Amniotic stem cell (primary cell): ENCODE data around the gene PAK6.

Experiments
- DNase-seq: peaks from one replicate; lab custom pipeline; 2025; lab: John Stamatoyannopoulos, UW

Gene PAK6

DNA sequence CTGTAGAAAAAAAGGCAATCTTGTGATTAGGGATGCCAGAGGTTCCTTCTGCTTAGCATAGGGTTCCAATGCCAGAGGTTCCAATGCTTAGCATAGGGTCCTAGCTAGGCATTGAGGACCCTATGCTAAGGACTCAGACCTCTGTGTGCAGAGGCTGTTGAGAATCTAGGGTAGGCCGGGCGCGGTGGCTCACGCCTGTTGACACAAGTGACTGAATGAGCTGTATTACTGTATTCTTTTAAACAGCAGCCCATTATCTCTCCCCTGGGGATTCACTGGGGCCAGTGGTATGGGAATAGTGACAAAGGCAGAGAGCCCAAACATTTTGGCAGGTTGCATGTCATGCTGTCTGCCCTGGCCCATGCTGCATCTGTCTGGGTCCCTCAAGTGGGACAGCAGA, 16.2 kb downstream of the PAK6 start:
- no peak for DNase-seq

DNA sequence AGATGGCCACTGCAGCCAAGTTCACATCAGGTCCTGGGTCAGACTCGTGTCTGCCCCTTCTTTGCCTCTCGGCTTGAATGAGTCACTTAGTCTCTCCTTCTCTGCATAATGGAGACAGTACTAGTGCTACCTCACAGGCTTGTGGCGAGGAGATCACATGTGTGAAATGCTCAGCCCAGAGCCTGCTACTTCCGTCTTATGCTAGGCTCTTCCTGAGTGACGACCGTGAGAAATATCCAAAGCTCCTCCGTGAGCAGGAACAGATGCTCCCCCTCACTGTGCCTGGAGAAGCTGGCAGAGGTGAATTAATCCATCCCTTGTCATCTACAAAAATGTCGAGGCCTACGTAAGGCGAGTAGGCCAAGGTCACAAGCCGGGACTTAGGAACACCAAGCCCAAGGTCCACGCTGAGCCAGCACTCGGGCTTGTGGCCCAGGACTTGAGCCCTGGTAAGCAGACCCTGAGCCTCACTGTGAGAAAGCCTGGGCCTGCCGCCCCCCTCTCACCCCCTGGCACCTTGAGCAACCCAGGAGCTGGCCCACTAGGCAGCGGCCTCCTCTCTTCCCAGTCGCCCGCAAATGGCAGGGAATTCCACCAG, 17.9 kb downstream of the PAK6 start:
- DNase-seq, result no peak

DNA sequence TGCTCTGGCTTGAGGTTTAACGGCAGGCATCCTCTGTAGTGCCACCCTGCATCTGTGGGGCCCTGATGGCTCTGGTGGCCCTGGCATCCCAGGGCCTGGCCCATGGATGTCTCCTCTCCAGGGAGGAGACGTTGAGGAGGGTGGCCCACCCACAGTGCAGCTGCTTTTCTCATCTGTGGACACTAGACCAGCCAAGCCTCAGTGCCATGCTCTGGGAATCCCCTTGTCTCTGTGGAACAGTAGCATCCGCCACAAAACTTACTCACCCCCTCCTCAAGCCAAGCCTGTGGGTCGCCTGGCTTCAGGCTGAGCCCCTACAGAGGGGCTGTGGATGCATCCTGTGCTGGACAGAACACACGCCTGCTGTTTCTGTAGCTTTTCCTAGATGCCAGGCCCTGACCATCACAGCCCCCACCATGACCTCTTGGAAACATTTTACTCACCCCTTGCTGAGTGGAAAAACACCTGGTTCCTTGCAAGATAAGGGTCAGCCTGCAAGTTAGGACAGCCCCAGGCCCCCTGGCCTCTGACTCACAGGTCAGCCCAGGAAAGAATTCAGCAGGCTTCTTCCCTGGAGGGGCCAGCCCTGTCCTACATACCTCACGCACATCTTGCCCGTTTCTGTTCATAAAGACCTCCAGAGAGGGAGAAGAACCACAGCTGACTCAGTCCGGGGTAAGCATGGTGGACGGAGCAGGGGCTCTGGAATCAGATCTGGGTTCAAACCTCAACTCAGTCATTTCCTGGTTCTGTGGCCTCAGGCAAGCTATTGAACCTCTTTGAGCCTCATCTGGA, 19.0 kb downstream of the PAK6 start:
- DNase-seq, result no peak

DNA sequence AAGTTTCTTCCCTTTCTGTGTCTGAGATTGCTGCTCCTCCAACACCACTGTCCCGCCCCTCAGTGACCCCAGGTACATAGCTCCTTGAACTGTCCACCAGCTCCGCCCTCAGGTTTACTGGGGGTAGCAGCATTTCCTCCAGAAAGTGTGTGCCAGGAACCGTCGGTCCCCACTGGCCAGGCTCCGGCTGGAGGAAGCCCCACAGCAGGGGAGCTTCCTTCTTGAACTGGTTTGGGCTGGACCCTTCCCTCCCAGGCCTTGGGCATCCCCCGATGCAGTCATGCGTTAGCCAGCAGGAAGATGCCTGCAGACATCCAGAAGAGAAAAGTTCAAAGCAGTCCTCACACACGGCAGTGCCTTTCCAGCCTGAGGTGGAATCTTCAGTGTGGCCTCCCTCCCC, 19.7 kb downstream of the PAK6 start:
- DNase-seq, result no peak

DNA sequence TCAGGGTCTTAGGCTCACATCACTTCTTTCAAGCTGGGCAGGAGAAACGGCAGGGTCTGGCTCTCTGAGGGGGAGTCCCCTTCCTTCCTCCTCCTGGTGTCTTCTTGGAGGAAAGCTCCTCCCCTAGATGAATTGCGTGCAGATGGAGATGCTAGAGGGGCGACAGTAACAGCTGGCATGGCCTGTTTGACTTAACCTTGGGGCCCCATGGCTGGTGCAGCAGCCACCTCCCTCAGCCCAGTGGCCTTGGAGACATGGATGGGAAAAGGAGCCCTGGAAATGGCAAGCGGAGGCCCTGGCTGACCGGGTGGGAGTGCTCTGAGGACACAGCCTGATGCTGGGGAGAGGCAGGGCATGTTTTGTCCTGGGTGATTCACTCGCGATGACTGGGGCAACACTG, 20.2 kb downstream of the PAK6 start:
- DNase-seq, result no peak

DNA sequence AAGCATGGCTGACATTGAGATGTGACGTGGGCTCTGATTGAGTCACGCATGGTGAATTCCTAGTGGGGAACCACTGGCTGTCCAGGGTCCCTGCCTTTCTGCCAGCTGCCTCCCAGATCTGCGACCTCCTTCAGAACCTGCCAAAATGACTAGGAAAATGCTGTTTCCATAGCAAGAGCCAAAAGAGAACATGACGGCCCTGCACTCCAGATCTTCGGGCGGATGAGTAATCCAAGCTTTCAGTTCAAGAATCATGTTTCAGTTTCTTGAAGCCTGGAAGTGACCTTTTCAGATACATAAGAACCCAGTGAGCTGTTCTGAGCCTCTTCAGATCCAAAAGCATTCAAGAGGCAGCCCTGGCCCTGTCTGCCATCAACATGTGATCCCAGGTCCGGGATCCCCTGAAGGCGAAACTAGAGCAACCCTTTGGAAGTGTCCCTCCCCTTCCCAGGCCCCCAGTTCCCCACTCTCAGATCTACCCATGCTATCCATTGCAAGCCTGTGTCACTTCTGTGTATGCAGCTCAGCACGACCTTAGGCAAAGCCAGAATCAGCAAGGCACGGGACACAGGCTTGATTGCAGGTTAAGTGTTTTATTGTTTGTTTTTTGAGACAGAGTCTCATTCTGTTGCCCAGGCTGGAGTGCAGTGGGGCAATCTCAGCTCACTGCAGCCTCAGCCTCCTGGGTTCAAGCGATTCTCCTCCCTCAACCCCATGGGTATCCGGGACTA, 24.3 kb downstream of the PAK6 start:
- DNase-seq, result peak; percentile 62

DNA sequence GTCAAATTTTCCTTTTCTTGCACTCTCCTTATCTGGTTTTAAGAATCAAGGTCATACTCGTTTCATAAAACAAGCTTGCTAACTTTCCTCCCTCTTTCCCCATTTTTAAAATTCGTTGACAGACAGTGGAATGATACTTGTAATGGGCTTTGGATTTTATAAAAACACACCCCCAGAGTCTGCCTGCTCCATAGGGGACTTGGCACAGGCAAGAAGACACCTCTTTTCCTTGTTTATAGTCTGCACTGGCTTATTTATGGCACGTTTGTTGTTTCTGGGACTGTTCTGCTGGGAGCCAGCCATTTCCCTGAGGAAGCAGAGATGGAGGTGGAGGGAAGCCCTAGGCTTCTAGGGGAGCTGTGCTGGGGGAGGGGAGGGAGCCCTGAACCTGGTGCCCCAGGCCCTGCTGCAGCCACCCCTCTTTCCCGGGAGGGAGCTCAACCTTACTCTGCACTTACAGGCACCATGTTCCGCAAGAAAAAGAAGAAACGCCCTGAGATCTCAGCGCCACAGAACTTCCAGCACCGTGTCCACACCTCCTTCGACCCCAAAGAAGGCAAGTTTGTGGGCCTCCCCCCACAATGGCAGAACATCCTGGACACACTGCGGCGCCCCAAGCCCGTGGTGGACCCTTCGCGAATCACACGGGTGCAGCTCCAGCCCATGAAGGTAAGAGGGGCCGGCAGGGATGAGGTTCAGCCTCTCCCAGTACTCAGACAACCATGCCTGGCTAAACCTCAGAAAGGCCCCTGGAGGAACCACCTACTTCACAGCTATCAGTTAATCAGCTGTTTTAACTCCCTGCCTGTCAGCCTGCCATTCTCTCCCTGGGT, 25.7 kb downstream of the PAK6 start:
- no peak for DNase-seq

DNA sequence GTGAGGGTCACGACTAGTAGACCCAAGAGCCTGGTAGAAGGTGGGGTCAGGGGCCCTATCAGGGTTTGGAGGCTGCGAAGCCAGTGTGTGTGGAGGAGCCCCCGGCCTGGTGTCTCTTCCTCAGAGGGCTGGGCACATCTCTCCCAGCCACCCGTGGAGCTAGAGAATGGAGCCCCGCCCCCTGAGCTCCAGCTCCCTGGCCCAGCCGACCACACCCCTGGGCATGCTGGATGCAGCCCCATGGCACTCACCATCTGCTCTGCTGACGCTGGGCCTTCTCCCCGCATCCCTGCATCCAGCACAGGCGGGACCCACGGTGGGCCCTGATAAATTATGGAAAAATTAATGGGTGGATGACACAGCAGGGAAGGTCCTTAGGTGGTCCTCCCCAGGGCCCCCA, 26.5 kb downstream of the PAK6 start:
- no peak for DNase-seq

DNA sequence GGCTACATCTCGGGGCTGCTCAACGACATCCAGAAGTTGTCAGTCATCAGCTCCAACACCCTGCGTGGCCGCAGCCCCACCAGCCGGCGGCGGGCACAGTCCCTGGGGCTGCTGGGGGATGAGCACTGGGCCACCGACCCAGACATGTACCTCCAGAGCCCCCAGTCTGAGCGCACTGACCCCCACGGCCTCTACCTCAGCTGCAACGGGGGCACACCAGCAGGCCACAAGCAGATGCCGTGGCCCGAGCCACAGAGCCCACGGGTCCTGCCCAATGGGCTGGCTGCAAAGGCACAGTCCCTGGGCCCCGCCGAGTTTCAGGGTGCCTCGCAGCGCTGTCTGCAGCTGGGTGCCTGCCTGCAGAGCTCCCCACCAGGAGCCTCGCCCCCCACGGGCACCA, 27.0 kb downstream of the PAK6 start:
- DNase-seq, result no peak

DNA sequence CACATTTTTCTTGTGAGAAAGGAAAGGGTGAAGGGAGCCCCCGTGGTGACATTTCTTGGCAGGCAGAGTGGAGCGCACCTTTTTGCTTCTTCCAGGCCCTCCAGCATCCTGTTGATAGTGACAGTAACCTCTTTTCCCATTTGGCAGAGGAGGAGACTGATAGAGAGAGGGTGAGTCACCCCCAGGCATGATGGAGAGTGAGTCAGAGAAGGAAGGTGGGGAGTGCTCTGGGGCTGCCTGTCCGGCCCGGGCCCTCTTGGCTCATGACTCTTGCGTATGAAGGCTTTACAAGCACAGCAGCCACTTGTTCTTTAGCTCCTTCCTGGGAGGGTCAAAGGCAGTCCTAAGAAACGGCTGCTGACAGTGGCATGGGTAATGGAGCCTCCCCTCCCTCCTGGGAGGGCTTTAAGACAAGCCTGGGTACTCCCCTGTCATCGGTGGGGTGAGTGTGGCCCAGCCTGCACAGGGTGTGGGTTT, 28.0 kb downstream of the PAK6 start:
- DNase-seq, result peak; percentile 87

DNA sequence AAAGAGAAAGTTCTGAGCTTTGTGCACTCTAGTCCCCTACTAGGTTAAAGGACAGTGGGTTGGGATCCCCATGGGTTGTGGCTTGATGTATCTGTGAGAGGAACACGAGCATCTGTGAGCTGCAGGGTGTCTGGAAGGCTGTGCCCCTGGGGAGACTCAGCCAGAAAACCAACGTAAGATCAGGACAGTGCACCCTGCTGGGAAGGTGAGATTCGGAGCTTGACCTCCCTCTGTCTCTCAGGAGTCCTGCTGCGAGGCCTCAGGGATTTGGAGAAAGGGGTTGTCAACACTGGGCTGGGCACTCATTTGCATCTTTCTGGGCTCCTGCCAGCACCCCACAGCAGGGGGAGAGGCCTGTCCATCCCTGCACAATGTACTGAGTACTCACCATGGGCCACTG, 28.8 kb downstream of the PAK6 start:
- no peak for DNase-seq

DNA sequence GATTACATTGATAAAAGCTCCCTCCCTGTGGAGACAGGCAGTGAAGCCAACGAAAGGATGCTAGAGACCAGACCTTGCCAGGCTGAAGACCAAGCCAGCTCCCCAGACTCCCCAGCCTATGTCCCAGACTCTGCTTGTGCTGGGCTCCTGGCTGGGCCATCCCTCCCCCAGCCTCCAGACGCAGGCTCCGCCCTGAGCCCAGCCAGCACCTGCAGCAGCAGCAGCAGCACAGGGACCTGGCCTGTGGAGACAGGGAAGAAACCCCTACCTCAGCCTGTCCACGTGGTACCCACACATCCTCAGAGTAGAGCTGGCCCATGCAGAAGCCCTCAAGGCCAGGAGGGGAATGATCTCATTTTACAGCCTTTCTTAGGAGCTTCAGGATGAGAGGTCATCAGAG, 30.7 kb downstream of the PAK6 start:
- no peak for DNase-seq

DNA sequence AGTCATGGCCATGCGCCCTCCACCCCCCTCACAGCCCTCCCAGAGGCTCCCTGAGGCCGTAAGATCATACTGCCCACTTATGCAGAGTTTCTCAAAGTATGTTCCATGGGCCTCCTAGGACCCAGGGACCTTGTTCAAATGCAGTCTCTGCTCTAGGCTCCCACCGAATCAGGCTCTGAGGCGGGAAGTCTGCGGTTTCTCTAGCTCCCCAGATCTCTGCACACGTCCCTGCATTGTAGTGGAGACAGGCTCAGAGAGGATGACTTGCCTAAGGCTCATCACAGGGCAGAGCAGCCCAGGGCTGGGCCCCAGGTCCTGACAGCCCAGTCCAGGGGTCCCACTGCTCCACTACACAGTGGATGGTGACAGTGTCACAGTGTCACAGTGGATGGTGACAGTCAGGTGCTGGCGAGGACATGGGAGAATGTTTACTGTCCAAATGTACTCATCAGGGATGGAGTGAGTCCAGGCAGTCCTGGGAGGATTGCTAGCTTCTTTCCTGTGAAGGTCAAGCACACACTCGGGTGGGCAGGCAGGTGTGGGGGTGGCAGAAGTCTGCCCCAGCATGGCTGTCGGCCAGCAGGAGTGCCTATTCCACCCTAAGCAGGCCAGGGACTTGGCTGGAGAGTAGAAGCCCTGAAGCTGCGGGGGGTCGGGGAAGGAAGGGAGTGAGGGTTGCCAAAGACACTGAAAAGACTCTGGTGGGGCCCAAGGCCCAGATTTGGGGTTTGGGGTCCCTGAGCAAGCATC, 31.6 kb downstream of the PAK6 start:
- DNase-seq, result no peak

DNA sequence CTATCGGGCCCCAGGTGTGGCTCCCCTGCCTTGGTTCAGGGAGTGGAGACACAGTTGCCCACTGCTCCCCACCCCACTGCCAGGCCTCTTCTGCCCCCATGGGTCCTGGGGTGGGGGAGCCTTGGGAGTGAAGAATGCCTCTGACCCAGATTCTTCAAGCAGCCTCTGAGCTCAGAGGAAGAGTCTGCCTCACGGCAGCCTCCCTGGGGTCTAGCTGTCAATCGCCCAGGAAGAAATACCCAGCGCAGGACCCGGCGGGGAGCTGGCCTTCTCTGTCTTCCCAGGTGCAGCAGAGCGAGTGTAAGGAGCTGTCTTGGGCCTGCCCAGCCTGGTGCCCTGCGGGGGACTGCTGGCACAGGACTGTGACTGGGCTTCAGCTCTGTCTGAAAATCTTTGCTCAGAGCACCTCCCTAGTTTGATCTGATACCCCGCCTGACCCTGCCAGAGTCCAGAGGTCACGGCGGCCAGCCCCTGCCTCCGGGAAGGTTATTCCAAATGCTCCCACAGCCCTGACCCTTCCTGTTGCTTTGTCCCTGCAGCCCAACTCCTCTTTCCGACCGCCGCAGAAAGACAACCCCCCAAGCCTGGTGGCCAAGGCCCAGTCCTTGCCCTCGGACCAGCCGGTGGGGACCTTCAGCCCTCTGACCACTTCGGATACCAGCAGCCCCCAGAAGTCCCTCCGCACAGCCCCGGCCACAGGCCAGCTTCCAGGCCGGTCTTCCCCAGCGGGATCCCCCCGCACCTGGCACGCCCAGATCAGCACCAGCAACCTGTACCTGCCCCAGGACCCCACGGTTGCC, 33.0 kb downstream of the PAK6 start:
- DNase-seq, result no peak

DNA sequence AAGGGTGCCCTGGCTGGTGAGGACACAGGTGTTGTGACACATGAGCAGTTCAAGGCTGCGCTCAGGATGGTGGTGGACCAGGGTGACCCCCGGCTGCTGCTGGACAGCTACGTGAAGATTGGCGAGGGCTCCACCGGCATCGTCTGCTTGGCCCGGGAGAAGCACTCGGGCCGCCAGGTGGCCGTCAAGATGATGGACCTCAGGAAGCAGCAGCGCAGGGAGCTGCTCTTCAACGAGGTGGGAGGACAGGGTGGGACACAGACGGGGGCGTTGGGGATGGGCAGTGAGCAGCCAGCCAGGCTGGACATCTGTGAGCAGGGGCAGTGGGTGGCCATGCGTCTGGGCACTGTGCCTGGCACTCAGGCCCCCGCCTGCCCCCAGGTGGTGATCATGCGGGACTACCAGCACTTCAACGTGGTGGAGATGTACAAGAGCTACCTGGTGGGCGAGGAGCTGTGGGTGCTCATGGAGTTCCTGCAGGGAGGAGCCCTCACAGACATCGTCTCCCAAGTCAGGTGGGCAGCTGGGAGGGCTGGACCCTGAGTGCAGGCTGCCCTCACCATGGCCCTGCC, 33.7 kb downstream of the PAK6 start:
- no peak for DNase-seq

DNA sequence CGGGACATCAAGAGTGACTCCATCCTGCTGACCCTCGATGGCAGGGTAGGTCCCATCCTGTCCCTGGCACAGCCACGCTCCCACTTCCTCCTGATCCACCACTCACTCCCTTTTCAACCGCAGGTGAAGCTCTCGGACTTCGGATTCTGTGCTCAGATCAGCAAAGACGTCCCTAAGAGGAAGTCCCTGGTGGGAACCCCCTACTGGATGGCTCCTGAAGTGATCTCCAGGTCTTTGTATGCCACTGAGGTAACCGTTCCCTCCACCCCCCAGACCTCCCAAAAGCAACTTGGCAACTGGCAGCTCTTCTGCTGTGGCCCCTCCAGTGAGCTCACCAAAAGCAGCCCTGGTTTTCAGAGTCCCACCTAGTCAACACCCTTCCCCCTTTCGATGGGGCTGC, 34.6 kb downstream of the PAK6 start:
- DNase-seq, result no peak

DNA sequence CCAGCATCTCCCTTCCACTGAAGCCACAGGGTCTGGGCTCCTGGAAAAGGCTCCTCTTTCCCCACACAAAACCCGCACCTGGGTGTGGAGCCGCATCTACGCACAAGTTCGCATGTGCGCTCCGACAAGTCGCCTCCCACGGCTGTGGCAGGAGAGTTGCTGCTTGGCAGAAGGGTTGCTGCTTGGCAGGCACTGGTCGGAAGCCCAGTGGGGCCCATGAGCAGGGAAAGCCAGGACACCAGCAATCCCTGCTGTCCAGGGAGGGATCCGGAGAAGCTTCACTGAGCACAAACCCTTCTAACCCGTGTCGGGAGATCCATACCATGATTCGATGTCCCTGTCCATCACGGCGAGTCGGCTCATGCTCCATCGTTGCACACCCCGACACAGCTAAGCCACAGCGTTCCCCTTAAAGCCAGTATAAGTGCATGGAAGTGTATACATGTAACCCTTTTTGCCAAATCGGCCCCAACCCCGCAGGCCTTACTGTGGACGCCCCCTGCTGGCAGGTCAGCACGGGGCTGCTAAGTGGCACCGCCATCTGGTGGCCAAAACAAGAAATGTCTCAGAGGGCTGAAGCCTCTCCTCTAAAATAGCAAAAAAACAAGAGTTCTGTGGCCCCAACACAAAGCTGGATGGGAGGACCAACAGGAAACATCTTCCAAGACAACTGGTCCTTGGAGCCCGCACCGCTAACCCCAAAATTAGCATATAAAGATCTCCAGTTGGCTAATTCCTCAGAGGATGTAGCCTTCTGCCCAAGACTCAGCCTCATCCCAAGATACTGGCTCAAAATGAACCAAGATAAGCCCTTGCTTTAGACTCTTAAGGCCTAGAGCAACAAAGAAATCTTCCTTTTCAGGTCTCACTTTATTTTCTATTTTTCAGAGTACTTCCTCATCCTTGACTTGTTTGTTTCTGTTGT, 35.7 kb downstream of the PAK6 start:
- peak; percentile 80 for DNase-seq

DNA sequence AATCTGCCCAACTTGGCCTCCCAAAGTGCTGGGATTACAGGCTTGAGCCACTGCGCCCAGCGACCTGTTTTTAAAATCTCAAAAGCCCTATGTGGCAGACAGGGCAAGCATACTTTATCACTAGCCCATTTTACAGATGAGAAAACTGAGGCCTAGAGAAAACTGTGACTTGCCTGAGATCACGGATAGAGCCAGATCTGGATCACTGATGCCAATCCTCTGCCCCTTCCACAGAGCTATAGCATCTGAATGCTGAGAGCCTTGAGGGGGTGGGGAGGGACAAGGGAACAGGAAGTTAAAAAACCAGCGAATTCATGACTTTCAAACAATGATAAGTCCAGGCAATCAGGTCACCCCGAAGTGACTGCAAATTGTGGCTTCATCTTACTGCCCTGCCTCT, 36.7 kb downstream of the PAK6 start:
- no peak for DNase-seq

DNA sequence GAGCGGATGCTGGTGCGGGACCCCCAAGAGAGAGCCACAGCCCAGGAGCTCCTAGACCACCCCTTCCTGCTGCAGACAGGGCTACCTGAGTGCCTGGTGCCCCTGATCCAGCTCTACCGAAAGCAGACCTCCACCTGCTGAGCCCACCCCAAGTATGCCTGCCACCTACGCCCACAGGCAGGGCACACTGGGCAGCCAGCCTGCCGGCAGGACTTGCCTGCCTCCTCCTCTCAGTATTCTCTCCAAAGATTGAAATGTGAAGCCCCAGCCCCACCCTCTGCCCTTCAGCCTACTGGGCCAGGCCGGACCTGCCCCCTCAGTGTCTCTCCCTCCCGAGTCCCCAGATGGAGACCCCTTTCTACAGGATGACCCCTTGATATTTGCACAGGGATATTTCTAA, 37.1 kb downstream of the PAK6 start:
- no peak for DNase-seq
